SK-MEL-5 (cell line): ENCODE measurements around the gene ZNF639. TPM values are rescaled to one million over a fixed set of nuclear protein-coding genes. Genes with fewer than 3 reads are reported as not detected.

Source experiments
- DNase-seq: peaks from one replicate; pipeline ENCODE4 v3.0.0-alpha.2; 2016; ENCODE audit warnings: low read depth, low spot score
- in situ Hi-C: cut with HindIII; loops from 2 replicates; pipeline ENCODE4 v1.10.0; 2016; ENCODE audit warnings: low sequenced_read_pairs, high pct_unique_total_duplicates, low pct_unique_long_range_greater_than_20kb
- total RNA-seq: library from RNA; depleted of rRNA; stranded (reverse); fragments of >200 nt; shearing (Covaris generic); gene quantifications from 2 replicates; pipeline ENCODE4 v1.2.3, GENCODE V29; 2014; rRNA removed

ZNF639 gene
- total RNA-seq, 1 experiment from 2014 or later = 39.2 TPM

DNA sequence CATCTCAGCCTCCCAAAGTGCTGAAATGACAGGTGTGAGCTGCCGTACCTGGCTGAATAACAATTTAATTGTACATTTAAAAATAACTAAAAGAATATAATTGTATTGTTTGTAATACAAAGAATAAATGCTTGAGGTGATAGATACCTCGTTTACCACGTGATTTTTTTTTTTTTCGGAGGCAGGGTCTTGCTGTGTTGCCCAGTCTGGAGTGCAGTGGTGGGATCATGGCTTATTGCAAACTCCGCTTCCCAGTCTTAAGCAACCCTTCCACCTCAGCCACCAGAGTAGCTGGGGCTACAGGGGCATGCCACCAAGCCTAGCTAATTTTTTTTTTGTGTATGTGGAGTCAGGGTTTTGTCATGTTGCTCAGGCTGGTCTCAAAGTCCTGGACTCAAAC, 40.5 kb downstream of the ZNF639 start:
- DNase-seq = no peak
- in situ Hi-C loops = no loop called here

DNA sequence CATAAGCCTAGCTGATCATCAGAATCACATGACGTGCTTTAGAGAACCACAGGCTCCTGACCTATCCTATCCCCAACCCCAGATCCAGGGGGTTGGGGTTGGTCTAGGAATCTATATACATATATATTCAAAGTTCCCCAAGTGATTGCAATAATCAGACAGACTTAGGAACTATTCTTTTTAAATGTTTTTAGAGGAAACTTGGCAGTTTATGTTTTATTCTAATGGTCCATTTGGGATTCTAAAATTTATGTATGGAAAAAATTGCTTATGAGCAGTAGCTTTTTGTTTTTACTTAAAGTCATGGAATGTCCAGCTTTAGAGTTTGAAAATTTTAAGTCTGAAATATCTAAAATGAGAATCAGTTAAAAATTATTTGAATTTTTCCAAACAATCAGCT, 46.8 kb downstream of the ZNF639 start:
- no peak for DNase-seq
- in situ Hi-C loops = no loop called here

DNA sequence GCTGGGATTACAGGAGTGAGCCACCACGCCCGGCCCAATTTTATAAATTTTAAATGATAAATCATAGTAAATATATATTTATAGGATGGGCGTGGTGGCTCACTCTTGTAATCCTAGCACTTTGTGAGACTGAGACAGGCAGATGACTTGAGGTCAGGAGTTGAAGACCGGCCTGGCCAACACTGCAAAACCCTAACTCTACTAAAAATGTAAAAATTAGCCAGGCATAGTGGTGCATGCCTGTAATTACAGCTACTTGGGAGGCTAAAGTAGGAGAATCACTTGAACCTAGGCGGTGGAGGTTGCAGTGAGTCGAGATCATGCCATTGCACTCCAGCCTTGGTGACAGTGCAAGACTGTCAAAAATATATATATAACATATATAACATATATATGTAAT, 51.1 kb downstream of the ZNF639 start:
- no peak for DNase-seq
- in situ Hi-C loops = no loop called here

DNA sequence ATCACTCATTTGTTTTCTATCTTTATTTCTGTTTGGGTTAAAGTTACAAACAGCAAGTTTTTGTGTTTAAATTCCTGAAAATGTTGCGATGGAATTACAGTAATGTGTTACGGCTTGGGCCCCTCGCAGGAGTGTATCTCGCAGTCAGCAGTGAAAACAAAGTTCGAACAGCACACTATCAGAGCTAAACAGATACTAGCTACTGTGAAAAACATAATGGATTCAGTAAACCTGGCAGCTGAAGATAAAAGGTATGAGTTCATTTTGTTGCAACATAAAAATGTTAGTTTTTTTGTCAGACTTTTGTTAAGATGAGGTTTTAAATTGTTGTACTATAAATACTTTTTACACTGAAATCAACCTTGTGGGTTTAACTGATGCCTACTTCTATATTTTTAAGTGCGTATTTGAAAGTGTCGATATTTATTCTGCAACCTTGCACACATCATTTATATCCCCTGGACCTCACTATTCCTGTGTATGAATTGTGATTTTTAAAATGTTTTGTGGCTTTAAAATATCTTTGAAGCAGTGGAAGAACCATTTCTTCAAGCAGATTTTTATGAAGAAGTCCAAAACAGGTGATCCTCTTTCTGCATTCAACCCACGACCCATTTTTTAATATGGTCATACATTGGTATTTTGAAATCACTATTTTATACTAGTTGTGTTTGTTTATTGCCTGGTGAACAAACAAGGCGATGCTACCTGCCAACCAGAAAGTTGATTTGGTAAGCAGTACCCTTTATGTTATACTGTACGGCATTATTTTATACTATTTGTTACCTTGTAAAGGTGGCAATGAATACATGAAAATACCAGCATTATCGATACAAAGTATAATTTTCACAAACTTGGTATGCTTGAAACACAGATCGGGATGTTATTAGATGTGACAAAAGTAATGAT, 52.5 kb downstream of the ZNF639 start:
- DNase-seq = no peak
- in situ Hi-C loops = no loop called here

DNA sequence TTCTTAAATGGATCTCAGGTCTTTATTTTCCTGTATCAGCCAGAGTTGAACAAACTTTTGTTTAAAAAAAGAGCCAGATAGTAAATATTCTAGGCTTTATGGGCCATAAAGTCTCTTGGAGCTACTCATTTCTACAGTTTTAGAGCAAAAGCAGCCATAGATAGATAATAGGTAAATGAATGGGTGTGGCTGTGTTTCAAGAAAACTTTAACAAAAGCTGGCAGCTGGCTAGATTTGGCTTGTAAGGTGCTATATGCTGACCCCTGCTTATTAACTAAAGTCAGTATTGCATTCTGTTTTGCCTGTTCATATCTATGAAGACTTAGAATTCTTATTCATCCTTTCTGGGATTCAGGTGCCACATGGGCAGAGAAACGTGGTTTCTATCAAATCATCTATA, 53.6 kb downstream of the ZNF639 start:
- in situ Hi-C loops = no loop called here
- no peak for DNase-seq

Other genes with a start within 250 kb of the ZNF639 start
- gene PIK3CA, start 174.7 kb upstream of the ZNF639 start, total RNA-seq = 12.7 and 13.2 TPM in 2 replicates
- gene KCNMB3, start 71.9 kb upstream of the ZNF639 start, total RNA-seq = 0.37 and 0.58 TPM in 2 replicates
- gene MFN1, start 24.7 kb downstream of the ZNF639 start, total RNA-seq = 57.3 and 68.1 TPM in 2 replicates
- gene GNB4, start 128.4 kb downstream of the ZNF639 start, total RNA-seq = 44.3 and 46.7 TPM in 2 replicates
- gene ACTL6A, start 239.9 kb downstream of the ZNF639 start, total RNA-seq = 84.5 and 90.1 TPM in 2 replicates